CD14-positive monocyte (primary cell): ENCODE results near the gene PTPRD. TPM values are rescaled to one million over a fixed set of nuclear protein-coding genes. Genes with fewer than 3 reads are reported as not detected.
"Not testable (repeated sequence)": the region's sequence is repeated elsewhere in the genome, so short reads cannot be mapped to it uniquely, and the experiment has no call there.

Experiments
- DNase-seq, 3 donors: peaks; one replicate each; pipeline ENCODE4 v3.0.0-alpha.2; 2011 to 2022
- H2AFZ ChIP-seq: 2 replicates; pipeline ENCODE4 v1.6.0; 2012; ENCODE audit warnings: mild to moderate bottlenecking, low read depth, low read length, inconsistent platforms; ENCODE audit not compliant: insufficient read depth, poor library complexity, severe bottlenecking
- H3K27ac ChIP-seq, 2 donors: 1 replicate in 1 of 2; 2 replicates in 1 of 2; pipeline ENCODE4 v1.5.1; 2012 to 2013; ENCODE audit warnings: low read length in 2 of 2, control low read depth in 1 of 2, inconsistent platforms in 1 of 2, low read depth in 1 of 2, mild to moderate bottlenecking in 1 of 2
- H3K27me3 ChIP-seq, 2 donors: one replicate each; pipeline versions ENCODE4 v1.6.0 to v1.6.1; 2011 to 2013; ENCODE audit warnings: low read length in 2 of 2; ENCODE audit not compliant: control insufficient read depth in 2 of 2, insufficient read depth in 2 of 2
- H3K36me3 ChIP-seq, 2 donors: replicated peaks in 1 of 2; 1 replicate in 1 of 2; 2 replicates in 1 of 2; pipeline versions ENCODE4 v1.5.1 to v1.6.1; 2012 to 2013; ENCODE audit warnings: low read length in 2 of 2, control low read depth in 1 of 2, inconsistent platforms in 1 of 2, mild to moderate bottlenecking in 1 of 2; ENCODE audit not compliant: insufficient read depth in 2 of 2, control insufficient read depth in 1 of 2
- H3K4me1 ChIP-seq, 2 donors: 1 replicate in 1 of 2; 2 replicates in 1 of 2; pipeline versions ENCODE4 v1.5.1 to v1.6.1; 2012 to 2013; ENCODE audit warnings: low read length in 2 of 2, control low read depth in 1 of 2, inconsistent platforms in 1 of 2, mild to moderate bottlenecking in 1 of 2, moderate library complexity in 1 of 2; ENCODE audit not compliant: insufficient read depth in 2 of 2, control insufficient read depth in 1 of 2
- H3K4me2 ChIP-seq: replicated peaks from 2 replicates; pipeline ENCODE3; 2012; ENCODE audit warnings: low read length, moderate library complexity, mild to moderate bottlenecking; ENCODE audit not compliant: poor library complexity, severe bottlenecking; ENCODE audit errors: extremely low read depth
- H3K4me3 ChIP-seq, 3 experiments: fragments of 200-600 bp in 1 of 3; sonication (generic) in 1 of 3; replicated peaks in 1 of 3; 1 replicate in 2 of 3; 2 replicates in 1 of 3; pipeline ENCODE4 v1.5.1; 2011 to 2013; ENCODE audit warnings: low read length in 3 of 3, mild to moderate bottlenecking in 3 of 3, control low read depth in 2 of 3, low read depth in 2 of 3, inconsistent platforms in 1 of 3, moderate library complexity in 1 of 3
- H3K79me2 ChIP-seq: 2 replicates; pipeline ENCODE4 v1.6.0; 2012; ENCODE audit warnings: mild to moderate bottlenecking, control low read depth, inconsistent platforms, low read length, moderate library complexity; ENCODE audit not compliant: insufficient read depth
- H3K9ac ChIP-seq: 2 replicates; pipeline ENCODE4 v1.6.0; 2017; ENCODE audit warnings: low read length, mild to moderate bottlenecking; ENCODE audit not compliant: insufficient read depth, poor library complexity, severe bottlenecking
- H3K9me3 ChIP-seq, 2 donors: replicated peaks in 1 of 2; 1 replicate in 1 of 2; 2 replicates in 1 of 2; pipeline versions ENCODE4 v1.5.1 to v1.6.1; 2012 to 2013; ENCODE audit warnings: low read length in 2 of 2, control low read depth in 1 of 2; ENCODE audit not compliant: control insufficient read depth in 1 of 2, insufficient read depth in 1 of 2
- H4K20me1 ChIP-seq: 2 replicates; pipeline ENCODE4 v1.6.0; 2012; ENCODE audit warnings: mild to moderate bottlenecking, low read length, control low read depth, moderate library complexity; ENCODE audit not compliant: insufficient read depth
- H3K27ac Mint-ChIP-seq, 7 donors: one replicate each; pipeline ENCODE4 v1.8.0; 2020; ENCODE audit warnings: mild to moderate bottlenecking in 7 of 7, mixed read lengths in 7 of 7, moderate library complexity in 6 of 7, inconsistent platforms in 2 of 7
- H3K27me3 Mint-ChIP-seq, 3 donors: one replicate each; pipeline ENCODE4 v1.8.0; 2021 to 2022; ENCODE audit warnings: low read depth in 3 of 3, mild to moderate bottlenecking in 3 of 3, mixed read lengths in 3 of 3, moderate library complexity in 3 of 3, inconsistent platforms in 1 of 3
- H3K36me3 Mint-ChIP-seq, 2 donors: one replicate each; pipeline ENCODE4 v1.8.0; 2020; ENCODE audit warnings: mixed read lengths in 2 of 2, inconsistent platforms in 1 of 2, mild to moderate bottlenecking in 1 of 2
- H3K4me1 Mint-ChIP-seq: one replicate; pipeline ENCODE4 v1.8.0; 2020; ENCODE audit warnings: mild to moderate bottlenecking, mixed read lengths
- H3K4me3 Mint-ChIP-seq, 2 donors: one replicate each; pipeline ENCODE4 v1.8.0; 2020; ENCODE audit warnings: mild to moderate bottlenecking in 2 of 2, mixed read lengths in 2 of 2, moderate library complexity in 1 of 2
- H3K9me3 Mint-ChIP-seq, 7 donors: one replicate each; pipeline ENCODE4 v1.8.0; 2020 to 2022; ENCODE audit warnings: mixed read lengths in 7 of 7, mild to moderate bottlenecking in 6 of 7, moderate library complexity in 6 of 7, inconsistent platforms in 2 of 7
- WGBS: methylation state at CpG from one replicate; pipeline ENCODE4 v1.1.5; 2013; ENCODE audit warnings: missing lambda C conversion rate; ENCODE audit not compliant: insufficient coverage; 5-methylcytosine and 5-hydroxymethylcytosine counted together
- intact Hi-C, 2 donors: fragments of 100-400 bp; cut with micrococcal nuclease; formaldehyde crosslinking; loops; one replicate each; pipeline versions ENCODE4 v1.15.0 to v1.15.1; 2023
- polyA plus RNA-seq, 3 donors: library from polyadenylated mRNA; depleted of rRNA in 1 of 3; unstranded in 2 of 3; stranded (reverse) in 1 of 3; fragments of 300-500 nt in 2 of 3; fragments of >200 nt in 1 of 3; fragmentation: Illumina TruSeq in 2 of 3; gene quantifications; 1 replicate in 2 of 3; 2 replicates in 1 of 3; pipeline ENCODE4 v1.2.3, GENCODE V29; 2012 to 2021
- TF ChIP-seq, protein P1 (sequence below): fragments of 200-600 bp; IDR thresholded peaks from one replicate; pipeline ENCODE4 v1.8.0; 2022; ENCODE audit warnings: antibody characterized with exemption, mild to moderate bottlenecking

Gene PTPRD
- polyA plus RNA-seq, 3 donors: not detected

DNA sequence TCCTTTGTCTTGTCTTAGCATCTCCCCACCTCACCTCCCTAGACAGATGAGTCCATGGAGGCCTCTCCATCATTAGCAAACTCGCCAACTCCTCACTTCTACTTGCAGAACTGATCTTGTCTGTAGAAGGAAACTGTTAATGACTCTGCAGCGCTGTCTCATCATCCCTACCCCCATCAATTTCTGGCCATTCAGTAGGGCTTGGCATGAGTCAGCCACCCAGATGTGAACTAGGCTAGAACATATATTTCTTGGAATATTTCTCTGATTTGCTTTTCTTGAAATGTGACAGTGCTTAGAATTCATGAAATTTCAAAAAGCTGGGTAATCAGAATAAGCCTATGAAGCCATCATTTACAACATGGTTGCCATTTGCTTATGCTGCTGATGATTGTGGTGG, 1688.2 kb downstream of the PTPRD start:
- no peak overlapping the region for H3K9ac ChIP-seq
- intact Hi-C loops: no loop called here
- no peaks in the 10 kb centered on the region for H3K36me3 Mint-ChIP-seq
- H3K9me3 Mint-ChIP-seq: peaks cover 1 to 13% (median 3%) of the 10 kb centered on the region in 7 donors
- no peak overlapping the region for H2AFZ ChIP-seq
- H3K27me3 Mint-ChIP-seq: peaks cover 0 to 3% (median 0%) of the 10 kb centered on the region in 3 donors
- H3K36me3 ChIP-seq: no peaks in the 10 kb centered on the region
- DNase-seq: no peak
- no peak overlapping the region for H3K4me3 ChIP-seq
- no peaks in the 10 kb centered on the region for H3K4me1 Mint-ChIP-seq
- no peak overlapping the region for H3K4me2 ChIP-seq
- no peaks in the 10 kb centered on the region for H4K20me1 ChIP-seq
- H3K27me3 ChIP-seq: no peaks in the 10 kb centered on the region
- no peak overlapping the region for H3K27ac ChIP-seq
- TF ChIP-seq, protein P1, sequence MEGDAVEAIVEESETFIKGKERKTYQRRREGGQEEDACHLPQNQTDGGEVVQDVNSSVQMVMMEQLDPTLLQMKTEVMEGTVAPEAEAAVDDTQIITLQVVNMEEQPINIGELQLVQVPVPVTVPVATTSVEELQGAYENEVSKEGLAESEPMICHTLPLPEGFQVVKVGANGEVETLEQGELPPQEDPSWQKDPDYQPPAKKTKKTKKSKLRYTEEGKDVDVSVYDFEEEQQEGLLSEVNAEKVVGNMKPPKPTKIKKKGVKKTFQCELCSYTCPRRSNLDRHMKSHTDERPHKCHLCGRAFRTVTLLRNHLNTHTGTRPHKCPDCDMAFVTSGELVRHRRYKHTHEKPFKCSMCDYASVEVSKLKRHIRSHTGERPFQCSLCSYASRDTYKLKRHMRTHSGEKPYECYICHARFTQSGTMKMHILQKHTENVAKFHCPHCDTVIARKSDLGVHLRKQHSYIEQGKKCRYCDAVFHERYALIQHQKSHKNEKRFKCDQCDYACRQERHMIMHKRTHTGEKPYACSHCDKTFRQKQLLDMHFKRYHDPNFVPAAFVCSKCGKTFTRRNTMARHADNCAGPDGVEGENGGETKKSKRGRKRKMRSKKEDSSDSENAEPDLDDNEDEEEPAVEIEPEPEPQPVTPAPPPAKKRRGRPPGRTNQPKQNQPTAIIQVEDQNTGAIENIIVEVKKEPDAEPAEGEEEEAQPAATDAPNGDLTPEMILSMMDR: no peak
- no peak overlapping the region for H3K4me3 Mint-ChIP-seq
- no peaks in the 10 kb centered on the region for H3K79me2 ChIP-seq
- H3K4me1 ChIP-seq: no peaks in the 10 kb centered on the region
- H3K27ac Mint-ChIP-seq: no peak overlapping the region
- WGBS: no CpG with 5 or more reads among the region's 2 CpGs
- no peaks in the 10 kb centered on the region for H3K9me3 ChIP-seq

DNA sequence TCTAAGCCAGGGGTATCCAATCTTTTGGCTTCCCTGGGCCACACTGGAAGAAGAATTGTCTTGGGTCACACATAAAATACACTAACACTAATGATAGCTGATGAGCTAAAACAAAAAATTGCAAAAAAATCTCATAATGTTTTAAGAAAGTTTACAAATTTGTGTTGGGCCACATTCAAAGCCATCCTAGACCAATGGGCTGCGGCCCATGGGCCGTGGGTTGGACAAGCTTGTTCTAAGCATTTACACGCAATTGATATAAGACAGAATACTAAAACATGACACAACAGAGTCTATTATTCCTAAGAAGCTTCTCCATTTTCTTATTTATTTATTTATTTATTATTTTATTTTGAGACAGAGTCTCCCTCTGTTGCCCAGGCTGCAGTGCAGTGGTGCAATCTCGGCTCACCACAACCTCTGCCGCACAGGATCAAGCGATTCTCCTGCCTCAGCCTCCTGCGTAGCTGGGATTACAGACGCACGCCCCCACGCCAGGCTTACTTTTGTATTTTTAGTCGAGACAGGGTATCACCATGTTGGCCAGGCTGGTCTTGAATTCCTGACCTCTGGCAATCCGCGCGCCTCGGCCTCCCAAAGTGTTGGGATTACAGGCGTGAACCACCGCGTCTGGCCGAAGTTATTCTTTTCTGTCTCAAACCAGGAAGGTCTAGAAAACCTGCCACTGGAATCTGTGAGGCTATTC, 1692.2 kb downstream of the PTPRD start:
- H3K27me3 Mint-ChIP-seq, intact Hi-C loops, H2AFZ ChIP-seq, H3K36me3 Mint-ChIP-seq, H3K9ac ChIP-seq, H3K4me1 ChIP-seq, H3K4me3 Mint-ChIP-seq, DNase-seq, H3K4me3 ChIP-seq, H3K27me3 ChIP-seq, H3K36me3 ChIP-seq, H4K20me1 ChIP-seq, H3K9me3 ChIP-seq, H3K4me1 Mint-ChIP-seq, H3K27ac Mint-ChIP-seq, H3K27ac ChIP-seq, H3K4me2 ChIP-seq, H3K79me2 ChIP-seq: not testable (repeated sequence)
- peaks cover 0 to 13% (median 2%) of the 10 kb centered on the region in 7 donors for H3K9me3 Mint-ChIP-seq
- WGBS: 95% methylated on average over 12 of the region's 19 CpGs
